K562 (cell line): ENCODE data around the gene SYT1. TPM values are rescaled to one million over a fixed set of nuclear protein-coding genes. Genes with fewer than 3 reads are reported as not detected.

Source experiments
- ATAC-seq: fragments of 200-7000 bp; cut with Tn5 transposase; 3 replicates; pipeline ENCODE4 v1.9.1; 2020; ENCODE audit warnings: moderate library complexity
- BruUV-seq: library from RNA; stranded (reverse); fragments of 400-500 nt; replicated peaks from 2 replicates; lab custom pipeline; 2021; lab: Mats Ljungman, UMichigan
- CTCF ChIA-PET: fragments of 300-600 bp; formaldehyde crosslinking; extraction: SDS; loops from one replicate; lab custom pipeline; 2021; ENCODE audit warnings: low intra/inter-chr PET ratio; lab: Yijun Ruan, JAX
- POLR2A ChIA-PET: fragments of 300-600, 350-650 bp; sonication (Branson Sonifier 250); formaldehyde crosslinking; extraction: SDS; loops from one replicate; lab custom pipeline; 2021; ENCODE audit warnings: antibody characterized with exemption, inconsistent platforms; lab: Yijun Ruan, JAX
- DNase-seq, 4 experiments: peaks; one replicate each; pipeline versions ENCODE4 v3.0.0 to v3.0.0-alpha.2; 2011 to 2018; ENCODE audit warnings: low spot score in 3 of 4, mixed read lengths in 3 of 4; ENCODE audit errors: extremely low read depth in 1 of 4
- FAIRE-seq: peaks from 2 replicates; lab custom pipeline; 2011; peaks lifted over from hg19 to GRCh38; lab: Jason Lieb, UNC
- H2AFZ ChIP-seq: 2 replicates; pipeline ENCODE4 v1.6.0; 2011; ENCODE audit warnings: low read depth, low read length, control low read depth, inconsistent platforms
- H3K27ac ChIP-seq: fragments of 200-600 bp; 3 replicates; pipeline ENCODE4 v1.8.0; 2011; ENCODE audit warnings: low read depth, mild to moderate bottlenecking, control low read depth, inconsistent platforms, low read length, moderate library complexity, mixed read lengths; ENCODE audit errors: extremely low read depth
- H3K27me3 ChIP-seq, 2 experiments: fragments of 300-600 bp in 1 of 2; 2 replicates in 1 of 2; 3 replicates in 1 of 2; pipeline versions ENCODE4 v1.6.0 to v1.8.0; 2011; ENCODE audit warnings: inconsistent platforms in 2 of 2, low read length in 2 of 2, mild to moderate bottlenecking in 1 of 2, mixed read lengths in 1 of 2, moderate library complexity in 1 of 2; ENCODE audit not compliant: control insufficient read depth in 2 of 2, insufficient read depth in 2 of 2
- H3K36me3 ChIP-seq: fragments of 300-600 bp; 3 replicates; pipeline ENCODE4 v1.8.0; 2011; ENCODE audit warnings: mild to moderate bottlenecking, low read length, inconsistent platforms; ENCODE audit not compliant: control insufficient read depth, insufficient read depth
- H3K4me1 ChIP-seq, 2 experiments: fragments of 200-600 bp in 1 of 2; replicated peaks in 1 of 2; 2 replicates in 1 of 2; 3 replicates in 1 of 2; pipeline versions ENCODE4 v1.5.1 to v1.8.0; 2011; ENCODE audit warnings: inconsistent platforms in 2 of 2, low read length in 2 of 2, mild to moderate bottlenecking in 1 of 2, mixed read lengths in 1 of 2, moderate library complexity in 1 of 2; ENCODE audit not compliant: control insufficient read depth in 2 of 2, insufficient read depth in 2 of 2
- H3K4me2 ChIP-seq: 2 replicates; pipeline ENCODE4 v1.6.1; 2011; ENCODE audit warnings: low read length, control low read depth, inconsistent platforms, mixed read lengths; ENCODE audit not compliant: insufficient read depth
- H3K4me3 ChIP-seq: fragments of 200-600 bp; sonication (generic), shearing (Covaris generic); 2 replicates; pipeline ENCODE4 v1.5.1; 2016; ENCODE audit warnings: control low read depth, inconsistent platforms
- H3K79me2 ChIP-seq: fragments of 200-600 bp; 3 replicates; pipeline ENCODE4 v1.8.0; 2011; ENCODE audit warnings: low read length, inconsistent platforms; ENCODE audit not compliant: control insufficient read depth, insufficient read depth
- H3K9ac ChIP-seq, 2 experiments: 2 replicates each; pipeline versions ENCODE4 v1.6.0 to v1.6.1; 2011; ENCODE audit warnings: low read depth in 2 of 2, low read length in 2 of 2, control low read depth in 1 of 2, inconsistent platforms in 1 of 2, mild to moderate bottlenecking in 1 of 2, mixed read lengths in 1 of 2; ENCODE audit not compliant: insufficient read depth in 1 of 2
- H3K9me1 ChIP-seq: one replicate; pipeline ENCODE4 v1.6.0; 2011; ENCODE audit warnings: inconsistent platforms, mild to moderate bottlenecking, low read length, moderate library complexity; ENCODE audit not compliant: control insufficient read depth, insufficient read depth
- H3K9me3 ChIP-seq: replicated peaks from 2 replicates; pipeline ENCODE4 v1.5.1; 2011; ENCODE audit warnings: low read depth, low read length, inconsistent platforms; ENCODE audit not compliant: control insufficient read depth, insufficient read depth
- H4K20me1 ChIP-seq: replicated peaks from 2 replicates; pipeline ENCODE4 v1.6.1; 2011; ENCODE audit warnings: low read length, inconsistent platforms, mixed read lengths; ENCODE audit not compliant: control insufficient read depth, insufficient read depth
- CTCFL ChIP-seq: IDR thresholded peaks from 2 replicates; pipeline ENCODE4 v1.6.1; 2011; ENCODE audit warnings: borderline replicate concordance, low read depth, mild to moderate bottlenecking, moderate library complexity, low read length; ENCODE audit not compliant: insufficient read depth, poor library complexity, severe bottlenecking
- E2F4 ChIP-seq: sonication (generic); formaldehyde crosslinking; IDR thresholded peaks from 2 replicates; pipeline ENCODE4 v1.8.0; 2022; ENCODE audit warnings: mild to moderate bottlenecking, low read depth, missing genetic modification reagents
- E2F8 ChIP-seq: fragments of 450-650 bp; IDR thresholded peaks from 2 replicates; pipeline ENCODE4 v1.7.1; 2018; ENCODE audit warnings: mild to moderate bottlenecking, low read depth; ENCODE audit not compliant: partially characterized antibody
- ETS2 ChIP-seq: IDR thresholded peaks from 2 replicates; pipeline ENCODE4 v1.6.1; 2016; ENCODE audit warnings: borderline replicate concordance, missing genetic modification characterization, mild to moderate bottlenecking, moderate library complexity, missing compliant biosample characterization; ENCODE audit not compliant: poor library complexity, severe bottlenecking
- HNRNPK ChIP-seq: fragments of 200-400 bp; formaldehyde crosslinking; IDR thresholded peaks from one replicate; pipeline ENCODE4 v1.6.1; 2018; ENCODE audit warnings: mild to moderate bottlenecking, low read depth, low read length; ENCODE audit not compliant: poor library complexity, severe bottlenecking
- JUNB ChIP-seq: fragments of 450-650 bp; formaldehyde crosslinking; conservative IDR thresholded peaks from 2 replicates; pipeline ENCODE4 v1.4.0; 2020; ENCODE audit warnings: mild to moderate bottlenecking
- MAFF ChIP-seq: IDR thresholded peaks from 2 replicates; pipeline ENCODE4 v1.6.1; 2012; ENCODE audit warnings: low read length, improper control_type of control experiment
- MBD1 ChIP-seq: fragments of 250-450 bp; sonication (Bioruptor Pico); IDR thresholded peaks from 2 replicates; pipeline ENCODE4 v1.8.0; 2022; ENCODE audit warnings: inconsistent platforms
- NRF1 ChIP-seq, 2 experiments: fragments of 450-650 bp; IDR thresholded peaks in 1 of 2; conservative IDR thresholded peaks in 1 of 2; 2 replicates each; pipeline ENCODE4 v1.6.1; 2014; ENCODE audit warnings: mild to moderate bottlenecking in 2 of 2
- POLR2G ChIP-seq: fragments of 200-400 bp; formaldehyde crosslinking; IDR thresholded peaks from 2 replicates; pipeline ENCODE4 v1.6.1; 2017; ENCODE audit warnings: low read depth, mild to moderate bottlenecking, antibody characterized with exemption, low read length, moderate library complexity
- RCOR1 ChIP-seq, 2 experiments: IDR thresholded peaks; 2 replicates each; pipeline ENCODE4 v1.6.1; 2012; ENCODE audit warnings: low read depth in 2 of 2, low read length in 2 of 2, borderline replicate concordance in 1 of 2, improper control_type of control experiment in 1 of 2
- ZNF175 ChIP-seq: fragments of 200-800 bp; sonication (Bioruptor generic); IDR thresholded peaks from 2 replicates; pipeline ENCODE4 v1.6.1; 2016; ENCODE audit warnings: low read depth, mild to moderate bottlenecking, missing genetic modification characterization, missing compliant biosample characterization
- ZZZ3 ChIP-seq: fragments of 450-650 bp; IDR thresholded peaks from 2 replicates; pipeline ENCODE4 v1.6.1; 2016; ENCODE audit warnings: antibody characterized with exemption, mild to moderate bottlenecking, moderate library complexity
- WGBS: fragments of 100-300 bp; shearing (Covaris generic); methylation state at CpG from one replicate; pipeline ENCODE4 v1.1.6; 2016; ENCODE audit warnings: low coverage, mixed read lengths; ENCODE audit not compliant: insufficient coverage; ENCODE audit errors: missing lambda C conversion rate; 5-methylcytosine and 5-hydroxymethylcytosine counted together
- in situ Hi-C: fragments of 300-500 bp; cut with MboI; formaldehyde crosslinking; loops from 4 replicates; pipeline ENCODE4 v1.15.0; 2018; ENCODE audit warnings: inconsistent platforms, mixed read lengths
- intact Hi-C: fragments of 100-400 bp; cut with micrococcal nuclease; formaldehyde crosslinking; loops from 2 replicates; pipeline ENCODE4 v1.14.2; 2022
- polyA plus RNA-seq, 8 experiments: library from polyadenylated mRNA; depleted of rRNA in 4 of 8; stranded (reverse) in 5 of 8; unstranded in 3 of 8; fragments of >200 nt; fragmentation: Nextera tagmentation in 2 of 8; fragmentation: Illumina TruSeq in 1 of 8; extraction: Ambion mirVana in 2 of 8; extraction: Trizol in 1 of 8; gene quantifications; 2 replicates each; pipeline versions ENCODE4 v1.2.1 to v1.2.3, GENCODE V29; 2011 to 2014; ENCODE audit warnings: inconsistent platforms in 1 of 8, missing spikeins in 1 of 8
- total RNA-seq, 7 experiments: library from RNA; depleted of rRNA in 6 of 7; stranded (reverse); fragments of >200 nt in 6 of 7; fragmentation: Illumina TruSeq in 2 of 7; extraction: Trizol in 2 of 7; gene quantifications; 2 replicates each; pipeline versions ENCODE4 v1.2.1 to v1.2.3, GENCODE V29; 2011 to 2021; ENCODE audit warnings: low replicate concordance in 1 of 7

The SYT1 gene
- total and polyA plus RNA-seq, 9 of the 15 experiments (the other 6 are each of a cell fraction or from before 2014, with no cell fraction given), result 0.03 to 0.13 (median 0.07) TPM; not detected in 4

DNA sequence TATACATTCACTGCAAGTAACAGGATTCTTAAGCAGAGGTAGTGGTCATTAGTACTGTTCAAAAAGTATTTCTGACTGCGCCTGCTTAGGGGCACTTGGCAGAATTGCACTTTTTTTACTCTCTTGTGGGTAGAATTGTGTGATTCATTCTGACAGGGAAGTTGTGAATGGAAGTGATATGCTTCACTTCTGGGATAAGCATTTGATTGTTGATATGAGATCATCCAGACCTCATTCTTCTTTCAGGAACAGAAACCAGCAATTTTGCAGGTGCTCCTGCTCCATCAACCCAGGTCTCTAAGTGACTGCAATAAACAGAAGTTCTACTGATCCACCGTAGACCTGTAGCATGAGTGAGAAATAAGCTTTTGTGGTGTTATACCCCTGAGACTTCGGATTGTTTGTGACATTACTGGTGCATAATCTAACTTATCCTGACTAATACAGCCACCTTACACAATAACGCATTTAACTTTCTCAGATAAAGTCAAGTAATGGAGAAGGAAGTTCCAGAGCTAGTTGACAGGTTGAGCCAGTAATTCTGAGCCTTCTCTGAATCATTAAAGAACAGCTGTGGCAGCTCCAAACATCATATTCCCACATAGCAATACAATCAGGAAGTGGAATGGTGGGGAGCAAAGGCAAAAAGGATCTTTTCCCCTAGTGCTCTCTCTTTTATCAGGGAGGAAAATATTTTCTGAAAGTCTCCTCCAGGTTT is 387.9 kb downstream of the SYT1 start:
- H3K9ac ChIP-seq, result no peak overlapping the region
- ChIA-PET POLR2A (no interaction called here), CTCF (no interaction called here)
- no peak overlapping the region for H3K27ac ChIP-seq
- no peak overlapping the region for H2AFZ ChIP-seq
- no peaks in the 10 kb centered on the region for H3K79me2 ChIP-seq
- WGBS, result 0% methylated on average over 4 of the region's 4 CpGs
- ATAC-seq, result no peak
- no peaks in the 10 kb centered on the region for H3K36me3 ChIP-seq
- no peaks in the 10 kb centered on the region for H3K4me1 ChIP-seq
- no peaks in the 10 kb centered on the region for H3K9me1 ChIP-seq
- H3K4me3 ChIP-seq, result no peak overlapping the region
- DNase-seq, result no peak
- no peak overlapping the region for H3K4me2 ChIP-seq
- H3K27me3 ChIP-seq, result no peaks in the 10 kb centered on the region
- in situ Hi-C loops (no loop called here), intact Hi-C loops (no loop called here)
- no TSS peak for BruUV-seq
- H4K20me1 ChIP-seq, result no peaks in the 10 kb centered on the region
- FAIRE-seq, result no peak
- H3K9me3 ChIP-seq, result no peaks in the 10 kb centered on the region; the same call in 1 of the 2 replicates
- TF ChIP-seq JUNB (CRISPR knock-in tag) (no peak), CTCFL (no peak), MAFF (no peak), NRF1 (conservative IDR thresholded peaks at IDR 0.05 in 1 of 2, IDR thresholded peaks at IDR 0.05 in 1 of 2) (no peak), ZNF175 (CRISPR knock-in tag) (no peak), ETS2 (tag) (no peak), ZZZ3 (no peak), E2F8 (no peak), RCOR1 (IDR thresholded peaks at IDR 0.05; ENCODE audit: borderline replicate concordance in 1 of 2, low read depth in 2 of 2, low read length in 2 of 2) (no peak), MBD1 (CRISPR knock-in tag) (no peak), POLR2G (no peak), HNRNPK (no peak), E2F4 (CRISPR knock-in tag) (no peak)
